Measurements from ENCODE around the gene UBE2V1.

Gene UBE2V1

GRCh38 chr20:50042370-50043313 lies 70.3 kb downstream of the UBE2V1 start:
- Histone ChIP-seq H3K9me3 (no peaks in the 10 kb centered on the region), H3K4me3 (no peak overlapping the region), H3K36me3 (replicated peaks) (no peaks in the 10 kb centered on the region), H3K4me1 (no peaks in the 10 kb centered on the region), H3K27me3 (ENCODE audit: low read depth) (no peaks in the 10 kb centered on the region)
- DNase-seq (ENCODE audit: low spot score in 2 of 2): no peak
- in situ Hi-C loops (cut with MboI; ENCODE audit: low sequenced_read_pairs): no loop called here

GRCh38 chr20:50041246-50041873 lies 71.6 kb downstream of the UBE2V1 start:
- Histone ChIP-seq H3K36me3 (replicated peaks) (no peaks in the 10 kb centered on the region), H3K9me3 (no peaks in the 10 kb centered on the region), H3K4me1 (no peaks in the 10 kb centered on the region), H3K4me3 (no peak overlapping the region), H3K27me3 (ENCODE audit: low read depth) (no peaks in the 10 kb centered on the region)
- no peak for DNase-seq (ENCODE audit: low spot score in 2 of 2)
- in situ Hi-C loops (cut with MboI; ENCODE audit: low sequenced_read_pairs): no loop called here

- in situ Hi-C loops (cut with MboI; ENCODE audit: low sequenced_read_pairs): no loop called here
- Histone ChIP-seq H3K4me3 (no peak overlapping the region), H3K27me3 (ENCODE audit: low read depth) (no peaks in the 10 kb centered on the region), H3K9me3 (no peaks in the 10 kb centered on the region), H3K4me1 (no peaks in the 10 kb centered on the region), H3K36me3 (replicated peaks) (no peaks in the 10 kb centered on the region)
- no peak for DNase-seq (ENCODE audit: low spot score in 2 of 2)
Observed at GRCh38 chr20:50040432-50041245, 72.3 kb downstream of the UBE2V1 start.

GRCh38 chr20:50039706-50040431 lies 73.1 kb downstream of the UBE2V1 start:
- no peak overlapping the region for H3K4me3 ChIP-seq
- H3K27me3 ChIP-seq (ENCODE audit: low read depth): no peaks in the 10 kb centered on the region
- H3K9me3 ChIP-seq: no peaks in the 10 kb centered on the region
- H3K36me3 ChIP-seq (replicated peaks): no peaks in the 10 kb centered on the region
- in situ Hi-C loops (cut with MboI; ENCODE audit: low sequenced_read_pairs): no loop called here
- no peak for DNase-seq (ENCODE audit: low spot score in 2 of 2)
- no peaks in the 10 kb centered on the region for H3K4me1 ChIP-seq

- Histone ChIP-seq H3K27me3 (ENCODE audit: low read depth) (no peaks in the 10 kb centered on the region), H3K36me3 (replicated peaks) (no peaks in the 10 kb centered on the region), H3K4me3 (no peak overlapping the region), H3K9me3 (no peaks in the 10 kb centered on the region), H3K4me1 (no peaks in the 10 kb centered on the region)
- in situ Hi-C loops (cut with MboI; ENCODE audit: low sequenced_read_pairs): no loop called here
- DNase-seq (ENCODE audit: low spot score in 2 of 2): no peak
Observed at GRCh38 chr20:50038574-50038991, 74.4 kb downstream of the UBE2V1 start.

- Histone ChIP-seq H3K27me3 (ENCODE audit: low read depth) (no peaks in the 10 kb centered on the region), H3K9me3 (no peaks in the 10 kb centered on the region), H3K4me3 (no peak overlapping the region), H3K36me3 (replicated peaks) (no peaks in the 10 kb centered on the region), H3K4me1 (no peaks in the 10 kb centered on the region)
- in situ Hi-C loops (cut with MboI; ENCODE audit: low sequenced_read_pairs): no loop called here
- no peak for DNase-seq (ENCODE audit: low spot score in 2 of 2)
Observed at GRCh38 chr20:50038169-50038568, 74.8 kb downstream of the UBE2V1 start.

- Histone ChIP-seq H3K36me3 (replicated peaks) (no peaks in the 10 kb centered on the region), H3K4me3 (no peak overlapping the region), H3K9me3 (no peaks in the 10 kb centered on the region), H3K4me1 (no peaks in the 10 kb centered on the region), H3K27me3 (ENCODE audit: low read depth) (no peaks in the 10 kb centered on the region)
- no peak for DNase-seq (ENCODE audit: low spot score in 2 of 2)
- in situ Hi-C loops (cut with MboI; ENCODE audit: low sequenced_read_pairs): no loop called here
Observed at GRCh38 chr20:50037575-50037974, 75.4 kb downstream of the UBE2V1 start.

GRCh38 chr20:50037123-50037522 lies 75.8 kb downstream of the UBE2V1 start:
- Histone ChIP-seq H3K4me1 (no peaks in the 10 kb centered on the region), H3K9me3 (no peaks in the 10 kb centered on the region)
- no peak for DNase-seq (ENCODE audit: low spot score in 2 of 2)

GRCh38 chr20:50036703-50037102 lies 76.2 kb downstream of the UBE2V1 start:
- Histone ChIP-seq H3K9me3 (no peaks in the 10 kb centered on the region), H3K36me3 (replicated peaks) (no peaks in the 10 kb centered on the region), H3K27me3 (ENCODE audit: low read depth) (no peaks in the 10 kb centered on the region), H3K4me3 (no peak overlapping the region), H3K4me1 (no peaks in the 10 kb centered on the region)
- DNase-seq (ENCODE audit: low spot score in 2 of 2): no peak
- in situ Hi-C loops (cut with MboI; ENCODE audit: low sequenced_read_pairs): no loop called here

More at GRCh38 chr20:50037123-50037522, 75.8 kb downstream of the UBE2V1 start:
- Histone ChIP-seq H3K4me3 (no peak overlapping the region), H3K36me3 (replicated peaks) (no peaks in the 10 kb centered on the region), H3K27me3 (ENCODE audit: low read depth) (no peaks in the 10 kb centered on the region)
- in situ Hi-C loops (cut with MboI; ENCODE audit: low sequenced_read_pairs): no loop called here

GRCh38 chr20:50034567-50035180 lies 78.3 kb downstream of the UBE2V1 start:
- DNase-seq (ENCODE audit: low spot score in 2 of 2): no peak
- no peaks in the 10 kb centered on the region for H3K36me3 ChIP-seq (replicated peaks)
- no peaks in the 10 kb centered on the region for H3K4me1 ChIP-seq
- H3K9me3 ChIP-seq: no peaks in the 10 kb centered on the region
- no peak overlapping the region for H3K4me3 ChIP-seq
- in situ Hi-C loops (cut with MboI; ENCODE audit: low sequenced_read_pairs): no loop called here
- no peaks in the 10 kb centered on the region for H3K27me3 ChIP-seq (ENCODE audit: low read depth)

GRCh38 chr20:50032955-50033666 lies 79.8 kb downstream of the UBE2V1 start:
- H3K9me3 ChIP-seq: no peaks in the 10 kb centered on the region
- H3K4me3 ChIP-seq: no peak overlapping the region
- H3K36me3 ChIP-seq (replicated peaks): no peaks in the 10 kb centered on the region
- no peaks in the 10 kb centered on the region for H3K27me3 ChIP-seq (ENCODE audit: low read depth)
- DNase-seq (ENCODE audit: low spot score in 2 of 2): no peak
- H3K4me1 ChIP-seq: no peaks in the 10 kb centered on the region
- in situ Hi-C loops (cut with MboI; ENCODE audit: low sequenced_read_pairs): no loop called here
